Measurements from ENCODE around the gene PCDHB13.
"Not testable (repeated sequence)": the region's sequence is repeated elsewhere in the genome, so short reads cannot be mapped to it uniquely, and the experiment has no call there.

- not testable (repeated sequence) for TF ChIP-seq POLR2A (IDR thresholded peaks at IDR 0.05)
- TF ChIP-seq, protein P1, sequence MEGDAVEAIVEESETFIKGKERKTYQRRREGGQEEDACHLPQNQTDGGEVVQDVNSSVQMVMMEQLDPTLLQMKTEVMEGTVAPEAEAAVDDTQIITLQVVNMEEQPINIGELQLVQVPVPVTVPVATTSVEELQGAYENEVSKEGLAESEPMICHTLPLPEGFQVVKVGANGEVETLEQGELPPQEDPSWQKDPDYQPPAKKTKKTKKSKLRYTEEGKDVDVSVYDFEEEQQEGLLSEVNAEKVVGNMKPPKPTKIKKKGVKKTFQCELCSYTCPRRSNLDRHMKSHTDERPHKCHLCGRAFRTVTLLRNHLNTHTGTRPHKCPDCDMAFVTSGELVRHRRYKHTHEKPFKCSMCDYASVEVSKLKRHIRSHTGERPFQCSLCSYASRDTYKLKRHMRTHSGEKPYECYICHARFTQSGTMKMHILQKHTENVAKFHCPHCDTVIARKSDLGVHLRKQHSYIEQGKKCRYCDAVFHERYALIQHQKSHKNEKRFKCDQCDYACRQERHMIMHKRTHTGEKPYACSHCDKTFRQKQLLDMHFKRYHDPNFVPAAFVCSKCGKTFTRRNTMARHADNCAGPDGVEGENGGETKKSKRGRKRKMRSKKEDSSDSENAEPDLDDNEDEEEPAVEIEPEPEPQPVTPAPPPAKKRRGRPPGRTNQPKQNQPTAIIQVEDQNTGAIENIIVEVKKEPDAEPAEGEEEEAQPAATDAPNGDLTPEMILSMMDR (IDR thresholded peaks at IDR 0.05) = not testable (repeated sequence)
Observed at GRCh38 chr5:141194332-141194731, 19.4 kb upstream of the PCDHB13 start.
